ENCODE measurements around the gene HTR6.

Gene HTR6

GRCh38 chr1:19688041-19688842 is 23.6 kb downstream of the HTR6 start:
- DNase-seq (ENCODE audit: low read depth, low spot score) = no peak

DNA sequence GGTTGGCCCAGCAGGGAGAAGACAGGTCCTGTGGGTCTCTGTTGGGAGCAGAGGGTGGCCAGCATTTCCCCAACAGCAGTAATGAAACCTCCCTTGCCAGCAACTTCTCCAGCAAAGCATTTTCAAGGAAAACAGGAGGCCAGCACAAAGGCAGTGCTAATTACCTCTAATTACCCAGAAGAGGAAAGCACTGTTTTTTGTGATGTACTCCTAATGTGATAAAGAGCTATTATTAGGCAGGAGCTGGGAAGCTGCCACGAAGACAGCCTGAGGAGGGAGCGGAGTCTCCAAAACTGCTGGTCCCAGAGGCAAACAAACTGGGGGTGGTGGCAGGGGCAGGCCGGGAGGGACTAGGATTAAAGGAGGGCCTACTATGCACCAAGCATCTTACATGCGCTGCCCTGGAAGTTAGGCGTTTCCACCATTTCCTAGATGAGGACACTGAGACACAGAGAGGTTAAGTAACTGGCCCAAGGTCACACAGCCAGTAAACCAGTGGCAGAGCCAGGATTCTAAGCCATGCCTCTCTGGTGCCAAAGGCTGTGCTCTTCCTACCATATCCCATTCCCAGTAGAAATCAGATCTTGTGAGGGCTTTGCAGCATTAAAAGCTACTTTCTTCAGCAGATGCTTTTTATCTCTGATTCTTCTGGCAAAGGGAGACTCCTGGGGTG is 24.5 kb downstream of the HTR6 start:
- peak; percentile 35 for DNase-seq (ENCODE audit: low read depth, low spot score)

- DNase-seq (ENCODE audit: low read depth, low spot score) = no peak
Observed at GRCh38 chr1:19689856-19690255, 25.2 kb downstream of the HTR6 start.

- DNase-seq (ENCODE audit: low read depth, low spot score) = no peak
Observed at GRCh38 chr1:19690342-19690741, 25.7 kb downstream of the HTR6 start.

- DNase-seq (ENCODE audit: low read depth, low spot score) = no peak
Observed at GRCh38 chr1:19694298-19694697, 29.6 kb downstream of the HTR6 start.

DNA sequence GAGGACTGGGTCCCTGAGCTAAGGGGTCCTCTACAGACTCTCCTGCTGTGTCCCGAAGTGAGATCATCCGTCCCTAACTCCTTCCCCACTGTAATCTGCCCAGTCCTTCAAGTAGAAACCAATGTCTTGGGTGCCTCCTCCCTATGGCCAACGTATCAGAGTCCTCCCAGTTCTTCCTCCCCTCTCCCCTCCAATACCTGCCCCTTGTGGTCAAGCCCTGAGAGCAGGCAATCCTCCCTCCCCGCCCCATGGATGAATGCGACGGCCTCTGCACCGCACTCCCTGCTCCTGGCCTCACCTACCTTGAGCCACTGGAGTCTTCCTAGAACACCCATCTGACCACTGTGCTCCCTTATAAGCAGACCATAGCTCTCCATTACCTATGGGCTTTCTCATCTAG is 31.1 kb downstream of the HTR6 start:
- no peak for DNase-seq (ENCODE audit: low read depth, low spot score)

- DNase-seq (ENCODE audit: low read depth, low spot score) = no peak
Observed at GRCh38 chr1:19696820-19697219, 32.1 kb downstream of the HTR6 start.

DNA sequence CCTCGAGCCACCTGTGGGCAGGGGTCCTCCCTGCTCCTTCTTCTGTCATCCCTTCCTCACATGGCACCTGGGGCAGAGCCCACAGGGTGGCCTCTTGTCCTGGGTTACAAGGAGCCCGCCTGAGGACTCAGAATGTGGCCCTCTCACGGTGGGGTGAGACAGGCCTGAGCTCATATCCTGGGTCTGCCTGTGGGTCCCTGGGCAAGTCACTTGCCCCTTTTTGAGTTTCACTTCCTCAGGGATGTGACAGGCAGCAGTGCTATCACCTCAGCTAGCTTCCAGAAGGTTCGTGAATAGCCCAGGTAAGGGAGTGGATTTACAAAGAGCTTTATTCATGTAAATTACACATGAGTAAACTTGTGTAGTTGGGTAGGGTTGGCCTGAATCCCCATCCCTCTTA is 33.5 kb downstream of the HTR6 start:
- no peak for DNase-seq (ENCODE audit: low read depth, low spot score)

- DNase-seq (ENCODE audit: low read depth, low spot score) = no peak
Observed at GRCh38 chr1:19700079-19700777, 35.6 kb downstream of the HTR6 start.

- DNase-seq (ENCODE audit: low read depth, low spot score) = no peak
Observed at GRCh38 chr1:19703280-19703679, 38.6 kb downstream of the HTR6 start.

DNA sequence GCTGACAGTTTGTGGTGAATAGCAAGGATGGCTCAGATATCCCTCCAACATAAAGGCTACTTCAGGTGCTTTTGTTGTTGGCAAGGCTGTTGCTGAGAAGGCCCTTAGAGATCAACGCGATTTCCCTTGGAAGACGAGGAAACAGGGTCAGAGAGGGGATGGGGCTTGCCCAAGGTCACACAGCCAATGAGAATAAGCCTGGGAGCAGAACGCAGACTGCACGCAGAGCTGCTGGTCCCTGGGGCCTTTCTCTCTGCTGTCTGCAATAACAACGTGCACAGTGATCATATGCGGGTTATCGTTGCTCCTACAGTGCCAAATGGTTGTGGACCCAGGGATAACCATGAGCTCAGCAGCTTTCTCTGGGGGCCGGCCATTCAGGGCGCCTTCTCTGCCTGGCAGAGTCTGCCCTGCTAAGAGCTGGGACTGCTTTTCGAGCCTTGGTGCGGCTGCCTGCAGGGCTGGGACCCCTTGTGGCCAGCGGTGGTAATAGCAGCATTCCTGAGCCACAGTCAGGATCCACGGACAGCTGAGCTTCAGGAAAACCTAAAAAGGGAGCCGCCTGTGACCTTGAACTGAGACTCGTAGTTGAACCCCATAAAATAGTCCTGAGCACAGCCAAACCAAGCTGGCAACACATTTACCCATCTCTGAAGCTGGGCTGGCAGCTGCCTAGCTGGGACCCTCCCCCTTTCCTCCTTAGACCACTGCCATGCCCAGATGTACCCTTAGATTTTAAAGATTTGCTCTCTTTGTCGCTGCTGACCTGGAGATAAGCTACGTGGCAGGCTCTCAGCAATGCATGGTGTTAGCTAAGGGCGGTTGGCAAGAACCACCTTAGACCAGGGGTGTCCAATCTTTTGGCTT is 39.8 kb downstream of the HTR6 start:
- DNase-seq (ENCODE audit: low read depth, low spot score) = peak; percentile 88

DNA sequence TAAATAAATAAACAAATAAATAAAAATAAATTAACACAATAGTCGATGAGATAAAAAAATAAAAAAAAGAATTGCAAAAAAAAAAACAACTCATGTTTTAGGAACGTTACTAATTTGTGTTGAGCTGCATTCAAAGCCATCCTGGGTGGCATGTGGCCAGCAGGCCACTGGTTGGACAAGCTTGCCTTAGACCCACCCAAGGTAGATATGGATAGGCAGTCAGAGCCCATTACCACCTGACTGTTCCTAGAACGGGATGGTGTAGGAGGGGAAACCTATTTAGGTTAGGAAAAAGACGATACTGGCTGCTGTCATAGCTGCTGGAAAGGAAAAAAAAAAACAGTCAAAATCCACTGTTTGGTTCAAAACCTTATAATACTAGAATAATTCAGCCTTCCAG is 40.8 kb downstream of the HTR6 start:
- no peak for DNase-seq (ENCODE audit: low read depth, low spot score)

DNA sequence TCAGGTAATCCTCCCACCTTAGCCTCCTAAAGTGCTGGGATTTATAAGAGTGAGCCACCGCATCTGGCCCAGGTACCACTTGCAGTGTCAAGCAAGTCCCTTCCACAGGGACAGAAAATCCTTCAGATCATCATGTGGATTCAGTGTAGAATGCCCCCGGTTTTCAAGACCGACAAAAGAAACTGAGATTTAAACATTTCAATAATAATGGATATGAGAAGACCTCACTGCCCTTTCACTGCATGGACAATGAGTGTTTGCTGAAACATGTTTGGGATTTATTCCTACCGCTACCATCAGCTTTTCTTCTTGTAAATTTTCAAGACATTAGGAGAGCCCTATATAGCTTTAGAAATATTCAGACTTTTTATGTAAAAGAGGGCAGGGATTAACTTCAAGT is 41.5 kb downstream of the HTR6 start:
- no peak for DNase-seq (ENCODE audit: low read depth, low spot score)

DNA sequence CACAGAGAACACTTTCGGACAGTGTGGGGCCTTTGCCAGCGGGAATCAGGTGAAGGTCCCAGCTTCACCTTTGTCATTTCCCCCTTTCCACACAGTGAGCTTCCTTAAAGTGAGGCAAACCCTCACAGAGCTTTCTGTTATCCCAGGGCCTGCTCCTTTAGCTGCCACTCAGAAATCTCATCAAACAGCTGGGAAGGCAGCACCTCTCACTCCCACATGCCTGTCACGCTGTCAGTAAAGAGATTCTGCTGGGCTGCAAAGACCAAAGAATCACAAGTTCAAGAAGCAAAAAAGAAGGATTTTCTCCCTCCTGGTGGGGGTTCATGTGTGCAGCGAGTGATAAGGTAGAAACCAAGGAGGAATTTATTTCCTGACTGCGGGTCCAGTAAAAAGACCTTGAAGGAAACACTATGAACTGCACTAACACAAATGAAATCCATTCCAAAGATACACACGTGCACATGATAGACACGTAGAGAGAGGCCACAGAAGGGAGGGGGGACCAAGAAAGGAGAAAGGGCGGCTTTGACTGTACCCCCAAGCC is 44.0 kb downstream of the HTR6 start:
- no peak for DNase-seq (ENCODE audit: low read depth, low spot score)

GRCh38 chr1:19709260-19709793 is 44.7 kb downstream of the HTR6 start:
- DNase-seq (ENCODE audit: low read depth, low spot score) = no peak

- no peak for DNase-seq (ENCODE audit: low read depth, low spot score)
Observed at GRCh38 chr1:19710825-19711611, 46.3 kb downstream of the HTR6 start.

DNA sequence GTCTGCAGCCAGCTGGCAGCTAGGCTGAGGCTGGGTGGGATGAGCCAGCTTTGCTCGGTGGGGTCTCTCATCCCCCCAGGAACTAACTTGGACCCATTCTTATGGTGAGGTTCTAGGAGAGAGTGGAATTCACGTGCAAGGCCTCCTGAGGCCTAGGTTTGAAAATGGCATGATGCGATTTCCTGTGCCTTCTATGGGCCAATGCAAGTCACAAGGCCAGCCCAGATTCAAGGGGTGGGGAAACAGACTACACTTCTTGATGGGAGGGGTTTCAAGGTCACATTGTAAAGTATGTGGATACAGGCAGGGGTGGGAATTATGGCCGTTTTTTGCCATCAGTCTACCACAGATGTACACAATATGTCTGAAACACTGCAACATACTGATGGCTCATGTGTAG is 48.3 kb downstream of the HTR6 start:
- no peak for DNase-seq (ENCODE audit: low read depth, low spot score)

DNA sequence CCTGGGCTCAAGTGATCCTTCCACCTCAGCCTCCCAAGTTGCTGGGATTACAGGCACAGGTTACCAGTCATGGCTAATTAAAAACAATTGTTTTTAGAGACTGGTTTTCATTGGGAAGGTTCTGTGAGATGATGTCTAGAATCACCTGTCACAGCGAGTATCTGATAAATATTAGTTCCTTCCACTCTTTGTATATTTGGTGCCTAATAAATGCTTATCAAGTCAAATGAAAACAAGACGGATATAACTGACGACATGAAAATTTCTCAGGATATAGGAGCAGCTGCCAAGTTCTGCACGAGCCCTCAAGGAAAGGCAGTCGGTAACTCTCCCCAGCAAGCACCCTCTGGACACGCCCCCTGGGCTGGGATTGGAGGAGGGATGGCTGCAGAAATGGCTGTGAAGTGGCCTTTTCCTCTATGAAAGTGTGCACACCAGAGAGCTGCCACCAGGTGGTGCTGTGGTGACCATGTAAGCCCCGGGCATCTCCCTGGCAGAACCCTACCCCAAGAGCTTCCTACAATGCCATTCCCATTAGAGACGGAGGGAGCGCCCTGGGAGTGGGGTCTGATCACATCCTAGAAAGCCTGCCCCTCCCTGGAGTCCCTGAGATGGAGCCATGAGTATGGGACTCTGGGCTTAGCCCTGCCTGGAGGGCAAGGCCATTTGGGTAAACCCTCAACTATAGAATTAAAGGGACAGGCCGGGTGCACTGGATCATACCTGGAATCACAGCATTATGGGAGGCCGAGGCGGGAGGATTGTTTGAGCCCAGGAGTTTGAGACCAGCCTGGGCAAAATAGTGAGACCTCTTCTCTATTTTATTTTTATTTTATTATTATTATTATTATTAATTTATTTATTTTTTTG is 50.9 kb downstream of the HTR6 start:
- peak; percentile 99 for DNase-seq (ENCODE audit: low read depth, low spot score)

DNA sequence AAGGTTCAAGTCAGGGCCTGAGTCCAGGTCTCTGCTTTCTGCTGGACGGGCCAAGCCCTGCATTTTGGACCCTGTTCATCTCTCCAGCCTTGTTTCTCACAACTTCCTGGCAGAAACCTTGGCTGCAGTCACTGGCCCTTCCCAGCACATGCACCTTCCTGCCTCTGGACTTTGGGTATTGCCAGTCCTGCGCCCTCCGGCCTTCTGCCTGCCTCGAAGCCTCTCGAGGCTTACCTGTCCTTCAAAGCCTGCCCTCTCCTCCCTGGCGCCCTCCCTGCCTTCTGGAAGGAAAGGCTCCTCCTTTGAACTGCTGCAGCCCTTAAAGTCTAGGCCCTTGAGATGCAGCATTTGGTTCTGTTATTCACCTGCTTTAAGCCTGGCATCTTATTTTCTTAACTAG is 52.8 kb downstream of the HTR6 start:
- DNase-seq (ENCODE audit: low read depth, low spot score) = no peak
